ENCODE data around the gene PLEKHN1. TPM values are rescaled to one million over a fixed set of nuclear protein-coding genes. Genes with fewer than 3 reads are reported as not detected.
"Not testable (repeated sequence)": the region's sequence is repeated elsewhere in the genome, so short reads cannot be mapped to it uniquely, and the experiment has no call there.

Gene PLEKHN1
- total RNA-seq, 1 donor from 2014 or later = 1.3 TPM

DNA sequence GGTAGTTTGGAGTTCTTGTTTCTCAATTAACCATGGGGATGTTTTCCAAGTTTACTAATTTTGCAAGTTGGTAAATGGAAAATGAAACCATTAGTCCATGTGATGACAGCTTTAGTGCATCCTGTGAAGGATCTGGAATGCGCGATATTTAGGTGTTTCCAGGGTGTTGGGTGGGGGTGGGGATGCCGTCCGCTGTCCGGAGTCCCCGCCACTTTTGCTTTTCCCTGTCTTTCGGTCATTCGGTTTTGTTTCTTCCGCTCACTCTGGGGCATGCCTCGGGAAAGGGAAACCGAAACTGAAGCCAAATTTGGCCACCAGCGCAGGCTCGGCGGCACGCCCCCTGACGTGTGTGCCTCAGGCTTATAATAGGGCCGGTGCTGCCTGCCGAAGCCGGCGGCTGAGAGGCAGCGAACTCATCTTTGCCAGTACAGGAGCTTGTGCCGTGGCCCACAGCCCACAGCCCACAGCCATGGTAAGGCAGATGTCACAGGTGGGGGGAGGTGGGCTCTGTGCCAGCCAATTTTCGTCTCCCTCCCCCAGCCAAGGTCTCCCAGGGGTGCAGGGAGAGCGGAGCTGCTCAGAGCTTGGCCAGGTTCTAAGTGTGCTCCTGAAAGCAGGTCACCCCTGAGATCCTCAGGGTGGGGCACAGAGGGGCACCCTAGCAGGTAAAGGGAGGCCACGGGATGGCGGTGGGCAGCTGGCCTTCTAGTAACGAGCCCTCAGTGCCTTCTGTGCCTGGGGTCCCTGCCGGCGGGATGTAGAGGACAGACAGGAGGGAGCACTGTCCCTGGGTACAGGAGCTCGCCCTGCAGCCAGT lies 47.0 kb downstream of the PLEKHN1 start, which contains the start of gene ISG15:
Gene ISG15 (plus strand): TSS at position 393 of the 817 bp plus-strand sequence. CDS start 77 bp downstream, at position 470.
- Mint-ChIP-seq H3K4me1 (peaks cover 30% of the 10 kb centered on the region), H3K27ac (peak within 1 kb of the TSS; percentile 97), H3K36me3 (ENCODE audit: low read depth) (peaks cover 7% of the 10 kb centered on the region), H3K4me3 (peak within 1 kb of the TSS; percentile 98), H3K9me3 (no peaks in the 10 kb centered on the region), H3K27me3 (peaks cover 5% of the 10 kb centered on the region)
- peak; percentile 94 for ATAC-seq (ENCODE audit: low read depth)
- ChIA-PET CTCF (interaction anchor here (0.9 to 2.5 kb wide), 5 partner anchors 11 to 279 kb away, joined by 3 to 14 read pairs (median 5); no protein-coding TSS in a partner anchor), POLR2A (interaction anchor here (0.6 to 2.2 kb wide), 18 partner anchors 8 to 594 kb away, joined by 3 to 20 read pairs (median 4); partner anchors contain the start of gene AURKAIP1)
- intact Hi-C loops (cut with micrococcal nuclease) = loop anchor here (1.0 to 5.0 kb wide), 3 partner anchors 11 to 259 kb away; partner anchors contain the start of gene UBE2J2
- TF ChIP-seq, protein P1, sequence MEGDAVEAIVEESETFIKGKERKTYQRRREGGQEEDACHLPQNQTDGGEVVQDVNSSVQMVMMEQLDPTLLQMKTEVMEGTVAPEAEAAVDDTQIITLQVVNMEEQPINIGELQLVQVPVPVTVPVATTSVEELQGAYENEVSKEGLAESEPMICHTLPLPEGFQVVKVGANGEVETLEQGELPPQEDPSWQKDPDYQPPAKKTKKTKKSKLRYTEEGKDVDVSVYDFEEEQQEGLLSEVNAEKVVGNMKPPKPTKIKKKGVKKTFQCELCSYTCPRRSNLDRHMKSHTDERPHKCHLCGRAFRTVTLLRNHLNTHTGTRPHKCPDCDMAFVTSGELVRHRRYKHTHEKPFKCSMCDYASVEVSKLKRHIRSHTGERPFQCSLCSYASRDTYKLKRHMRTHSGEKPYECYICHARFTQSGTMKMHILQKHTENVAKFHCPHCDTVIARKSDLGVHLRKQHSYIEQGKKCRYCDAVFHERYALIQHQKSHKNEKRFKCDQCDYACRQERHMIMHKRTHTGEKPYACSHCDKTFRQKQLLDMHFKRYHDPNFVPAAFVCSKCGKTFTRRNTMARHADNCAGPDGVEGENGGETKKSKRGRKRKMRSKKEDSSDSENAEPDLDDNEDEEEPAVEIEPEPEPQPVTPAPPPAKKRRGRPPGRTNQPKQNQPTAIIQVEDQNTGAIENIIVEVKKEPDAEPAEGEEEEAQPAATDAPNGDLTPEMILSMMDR (IDR thresholded peaks at IDR 0.05) = no peak
- DNase-seq = peak; percentile 77

DNA sequence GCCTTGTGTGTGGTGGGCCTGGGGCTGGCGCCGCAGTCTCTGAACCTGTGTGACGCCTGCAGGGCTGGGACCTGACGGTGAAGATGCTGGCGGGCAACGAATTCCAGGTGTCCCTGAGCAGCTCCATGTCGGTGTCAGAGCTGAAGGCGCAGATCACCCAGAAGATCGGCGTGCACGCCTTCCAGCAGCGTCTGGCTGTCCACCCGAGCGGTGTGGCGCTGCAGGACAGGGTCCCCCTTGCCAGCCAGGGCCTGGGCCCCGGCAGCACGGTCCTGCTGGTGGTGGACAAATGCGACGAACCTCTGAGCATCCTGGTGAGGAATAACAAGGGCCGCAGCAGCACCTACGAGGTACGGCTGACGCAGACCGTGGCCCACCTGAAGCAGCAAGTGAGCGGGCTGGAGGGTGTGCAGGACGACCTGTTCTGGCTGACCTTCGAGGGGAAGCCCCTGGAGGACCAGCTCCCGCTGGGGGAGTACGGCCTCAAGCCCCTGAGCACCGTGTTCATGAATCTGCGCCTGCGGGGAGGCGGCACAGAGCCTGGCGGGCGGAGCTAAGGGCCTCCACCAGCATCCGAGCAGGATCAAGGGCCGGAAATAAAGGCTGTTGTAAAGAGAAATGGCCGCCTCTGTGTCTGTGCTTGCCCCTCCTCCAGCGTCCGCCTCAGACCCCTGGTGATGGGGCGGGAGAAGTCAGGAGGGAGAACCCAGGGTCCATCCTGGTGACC lies 47.8 kb downstream of the PLEKHN1 start:
- peak overlapping the region; percentile 97 for H3K27ac Mint-ChIP-seq
- no peaks in the 10 kb centered on the region for H3K9me3 Mint-ChIP-seq
- H3K27me3 Mint-ChIP-seq = peaks cover 2% of the 10 kb centered on the region
- intact Hi-C loops (cut with micrococcal nuclease) = loop anchor here (1.0 to 5.0 kb wide), 3 partner anchors 12 to 258 kb away; partner anchors contain the start of gene UBE2J2
- TF ChIP-seq, protein P1 (IDR thresholded peaks at IDR 0.05) = no peak
- CTCF ChIA-PET = interaction anchor here (1.0 to 2.5 kb wide), 6 partner anchors 12 to 278 kb away, joined by 3 to 14 read pairs (median 4); no protein-coding TSS in a partner anchor
- H3K4me3 Mint-ChIP-seq = peak overlapping the region; percentile 98
- ATAC-seq (ENCODE audit: low read depth) (no peak), DNase-seq (no peak)
- H3K4me1 Mint-ChIP-seq = peaks cover 30% of the 10 kb centered on the region
- POLR2A ChIA-PET = interaction anchor here (0.6 to 2.2 kb wide), 12 partner anchors 8 to 361 kb away, joined by 3 to 20 read pairs (median 4); partner anchors contain the start of gene AURKAIP1
- H3K36me3 Mint-ChIP-seq (ENCODE audit: low read depth) = peaks cover 7% of the 10 kb centered on the region

DNA sequence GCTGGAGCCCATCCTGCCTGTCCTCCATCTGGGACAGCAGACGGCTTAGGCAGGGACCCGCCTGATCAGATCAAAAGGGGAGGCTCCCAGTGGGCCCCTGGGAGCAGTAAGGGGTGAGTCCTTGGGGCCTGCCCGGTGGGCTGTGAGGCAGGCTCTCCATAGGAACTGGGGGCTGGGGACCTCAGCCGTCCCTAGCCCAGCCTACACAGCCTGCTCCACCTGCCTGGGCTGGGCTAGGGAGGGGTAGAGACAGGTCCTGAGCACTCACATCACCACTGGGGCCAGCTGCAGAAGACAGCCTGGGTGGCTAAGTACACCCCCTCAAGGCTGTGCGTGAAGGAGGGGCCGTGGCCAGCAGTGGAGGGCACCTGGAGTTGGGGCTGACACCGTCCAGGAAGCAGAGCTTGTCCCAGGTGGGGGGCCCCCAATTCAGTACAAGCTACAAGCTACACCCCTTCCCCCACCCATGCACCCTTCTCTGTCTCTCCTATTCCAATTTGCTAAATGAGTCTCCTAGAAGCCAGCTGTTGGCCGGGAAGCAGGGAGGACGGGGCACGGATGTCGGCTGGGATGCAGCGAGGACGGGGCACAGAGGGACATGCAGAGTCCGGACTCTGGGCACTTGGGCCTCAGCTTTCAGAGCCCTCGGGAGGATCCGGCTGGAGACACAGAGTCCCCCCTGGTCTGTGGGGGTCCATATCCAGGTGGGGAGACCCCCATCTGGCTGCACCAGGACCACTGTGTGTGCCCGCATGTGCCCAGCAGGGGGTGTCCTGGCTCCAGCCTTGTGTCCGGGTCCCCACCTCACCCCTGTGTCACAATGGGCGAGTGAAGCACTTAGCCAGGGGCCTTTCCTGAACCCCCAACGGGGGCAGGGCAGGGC lies 48.8 kb downstream of the PLEKHN1 start:
- Mint-ChIP-seq H3K4me1 (peaks cover 30% of the 10 kb centered on the region), H3K27ac (no peak overlapping the region), H3K36me3 (ENCODE audit: low read depth) (peaks cover 7% of the 10 kb centered on the region), H3K27me3 (no peaks in the 10 kb centered on the region), H3K9me3 (no peaks in the 10 kb centered on the region), H3K4me3 (no peak overlapping the region)
- CTCF ChIA-PET = interaction anchor here (1.0 to 2.5 kb wide), 4 partner anchors 11 to 108 kb away, joined by 3 to 14 read pairs (median 4); no protein-coding TSS in a partner anchor
- intact Hi-C loops (cut with micrococcal nuclease) = loop anchor here (5.0 kb wide), 1 partner anchor 257 kb away; the partner anchor contains the start of gene UBE2J2
- DNase-seq = no peak
- POLR2A ChIA-PET = interaction anchor here (0.5 to 1.6 kb wide), 2 partner anchors 49 to 1511 kb away, joined by 3 to 5 read pairs; partner anchors contain the start of gene PANK4
- TF ChIP-seq, protein P1 (IDR thresholded peaks at IDR 0.05) = no peak
- ATAC-seq (ENCODE audit: low read depth) = no peak

DNA sequence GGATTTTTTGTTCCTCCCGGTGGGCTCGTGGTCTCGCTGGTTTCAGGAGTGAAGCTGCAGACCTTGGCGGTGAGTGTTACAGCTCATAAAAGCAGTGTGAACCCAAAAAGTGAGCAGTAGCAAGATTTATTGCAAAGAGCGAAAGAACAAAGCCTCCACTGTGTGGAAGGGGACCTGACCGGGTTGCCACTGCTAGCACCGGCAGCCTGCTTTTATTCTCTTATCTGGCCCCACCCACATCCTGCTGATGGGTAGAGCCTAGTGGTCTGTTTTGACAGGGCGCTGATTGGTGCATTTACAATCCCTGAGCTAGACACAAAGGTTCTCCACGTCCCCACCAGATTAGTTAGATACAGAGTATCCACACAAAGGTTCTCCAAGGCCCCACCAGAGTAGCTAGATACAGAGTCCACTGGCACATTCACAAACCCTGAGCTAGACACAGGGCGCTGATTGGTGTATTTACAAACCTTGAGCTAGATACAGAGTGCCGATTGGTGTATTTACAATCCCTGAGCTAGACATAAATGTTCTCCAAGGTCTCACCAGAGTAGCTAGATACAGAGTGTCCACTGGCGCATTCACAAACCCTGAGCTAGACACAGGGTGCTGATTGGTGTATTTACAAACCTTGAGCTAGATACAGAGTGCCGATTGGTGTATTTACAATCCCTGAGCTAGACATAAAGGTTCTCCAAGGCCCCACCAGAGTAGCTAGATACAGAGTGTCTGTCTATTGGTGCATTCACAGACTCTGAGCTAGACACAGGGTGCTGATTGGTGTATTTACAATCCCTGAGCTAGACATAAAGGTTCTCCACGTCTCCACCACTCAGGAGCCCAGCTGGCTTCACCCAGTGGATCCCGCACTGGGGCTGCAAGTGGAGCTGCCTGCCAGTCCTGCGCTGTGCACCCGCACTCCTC lies 51.4 kb downstream of the PLEKHN1 start:
- POLR2A ChIA-PET; H3K36me3 Mint-ChIP-seq (ENCODE audit: low read depth); H3K27me3 Mint-ChIP-seq; ATAC-seq (ENCODE audit: low read depth); DNase-seq; CTCF ChIA-PET; H3K4me3 Mint-ChIP-seq; H3K27ac Mint-ChIP-seq; H3K9me3 Mint-ChIP-seq: not testable (repeated sequence)
- intact Hi-C loops (cut with micrococcal nuclease) = loop anchor here (2.0 kb wide), 1 partner anchor 15 kb away; no protein-coding TSS in a partner anchor
- peaks cover 30% of the 10 kb centered on the region for H3K4me1 Mint-ChIP-seq

DNA sequence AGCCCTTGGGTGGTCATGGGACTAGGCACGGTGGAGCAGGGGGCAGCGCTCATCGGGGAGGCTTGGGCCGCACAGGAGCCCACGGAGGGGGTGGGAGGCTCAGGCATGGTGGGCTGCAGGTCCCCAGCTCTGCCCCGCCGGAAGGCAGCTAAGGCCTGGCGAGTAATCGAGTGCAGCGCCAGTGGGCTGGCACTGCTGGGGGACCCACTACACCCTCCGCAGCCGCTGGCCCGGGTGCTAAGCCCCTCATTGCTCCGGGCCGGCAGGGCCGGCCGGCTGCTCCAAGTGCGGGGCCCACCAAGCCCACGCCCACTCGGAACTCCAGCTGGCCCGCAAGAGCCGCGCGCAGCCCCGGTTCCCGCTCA lies 52.0 kb downstream of the PLEKHN1 start:
- H3K9me3 Mint-ChIP-seq; H3K27me3 Mint-ChIP-seq; H3K4me3 Mint-ChIP-seq; ATAC-seq (ENCODE audit: low read depth); DNase-seq; H3K36me3 Mint-ChIP-seq (ENCODE audit: low read depth); H3K27ac Mint-ChIP-seq: not testable (repeated sequence)
- POLR2A ChIA-PET = interaction anchor here (0.6 to 2.0 kb wide), 2 partner anchors 16 to 45 kb away, joined by 4 to 14 read pairs; no protein-coding TSS in a partner anchor
- CTCF ChIA-PET = interaction anchor here (1.4 kb wide), 1 partner anchor 16 kb away, joined by 4 read pairs; no protein-coding TSS in a partner anchor
- H3K4me1 Mint-ChIP-seq = peaks cover 24% of the 10 kb centered on the region
- intact Hi-C loops (cut with micrococcal nuclease) = loop anchor here (2.0 kb wide), 1 partner anchor 16 kb away; no protein-coding TSS in a partner anchor
